ENCODE data around the gene SLC39A10. TPM values are rescaled to one million over a fixed set of nuclear protein-coding genes. Genes with fewer than 3 reads are reported as not detected.
"Not testable (repeated sequence)": the region's sequence is repeated elsewhere in the genome, so short reads cannot be mapped to it uniquely, and the experiment has no call there.

SLC39A10 gene
- total RNA-seq, 6 donors from 2014 or later = 4.3 to 29.0 (median 13.9) TPM

- 93 to 94% methylated on average over 4 of the region's 4 CpGs for WGBS, 2 donors
- H3K4me1 ChIP-seq = peaks cover 0 to 22% (median 7%) of the 10 kb centered on the region in 4 donors
- DNase-seq = no peak
- TF ChIP-seq POLR2A (IDR thresholded peaks at IDR 0.05) = no peak
- no peak for TF ChIP-seq POLR2AphosphoS5 (IDR thresholded peaks at IDR 0.05)
- no peak for TF ChIP-seq EP300 (IDR thresholded peaks at IDR 0.05)
- no peak for ATAC-seq (ENCODE audit: low FRiP score in 2 of 2)
- no peaks in the 10 kb centered on the region for H3K36me3 ChIP-seq
- no peaks in the 10 kb centered on the region for H3K9me3 ChIP-seq
- H3K4me3 ChIP-seq = no peak overlapping the region
- H3K27me3 ChIP-seq = no peaks in the 10 kb centered on the region
- H3K27ac ChIP-seq = no peak overlapping the region
Measured at GRCh38 chr2:195638750-195639149, 18.3 kb upstream of the SLC39A10 start.

DNA sequence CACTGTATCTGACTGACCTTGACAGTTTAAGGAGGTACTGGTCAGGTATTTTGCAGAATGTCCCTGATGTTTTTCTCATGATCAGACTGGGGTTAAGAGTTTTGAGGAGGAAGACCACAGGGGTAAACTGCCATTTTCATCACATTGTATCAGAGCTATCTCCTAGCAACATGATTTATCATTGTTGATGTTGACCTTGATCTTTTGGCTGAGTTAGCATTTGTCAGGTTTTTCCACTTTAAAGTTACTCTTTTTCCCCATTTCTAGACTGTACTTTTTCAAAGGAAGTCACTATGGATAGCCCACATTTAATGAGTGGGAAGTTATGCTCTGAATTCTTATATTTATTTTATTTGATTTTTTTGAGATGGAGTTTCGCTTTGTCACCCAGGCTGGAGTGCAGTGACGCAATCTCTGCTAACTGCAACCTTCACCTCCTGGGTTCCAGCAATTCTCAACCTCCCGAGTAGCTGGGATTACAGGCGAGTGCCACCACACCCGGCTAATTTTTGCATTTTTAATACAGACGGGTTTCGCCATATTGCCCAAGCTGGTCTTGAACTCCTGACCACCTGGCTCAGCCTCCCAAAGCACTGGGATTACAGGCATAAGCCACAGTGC, 17.7 kb upstream of the SLC39A10 start:
- Histone ChIP-seq H3K27ac (no peak overlapping the region), H3K36me3 (no peaks in the 10 kb centered on the region), H3K9me3 (no peaks in the 10 kb centered on the region), H3K27me3 (no peaks in the 10 kb centered on the region), H3K4me1 (peaks cover 0 to 24% (median 7%) of the 10 kb centered on the region in 4 donors), H3K4me3 (no peak overlapping the region)
- DNase-seq = no peak
- ATAC-seq (ENCODE audit: low FRiP score in 2 of 2) = no peak
- TF ChIP-seq CTCF (IDR thresholded peaks at IDR 0.05) = no peak
- TF ChIP-seq EP300 (IDR thresholded peaks at IDR 0.05) = no peak
- no peak for TF ChIP-seq POLR2A (IDR thresholded peaks at IDR 0.05)
- TF ChIP-seq POLR2AphosphoS5 (IDR thresholded peaks at IDR 0.05) = no peak
- 72 to 74% methylated on average over 7 of the region's 7 CpGs for WGBS, 2 donors

- Histone ChIP-seq H3K9me3 (no peaks in the 10 kb centered on the region), H3K4me3 (no peak overlapping the region), H3K27ac (no peak overlapping the region), H3K4me1 (peaks cover 0 to 24% (median 7%) of the 10 kb centered on the region in 4 donors), H3K36me3 (no peaks in the 10 kb centered on the region), H3K27me3 (no peaks in the 10 kb centered on the region)
- DNase-seq (no peak), ATAC-seq (ENCODE audit: low FRiP score in 2 of 2) (peak in 1 of 2 donors; percentile 60)
- TF ChIP-seq POLR2AphosphoS5 (IDR thresholded peaks at IDR 0.05) (no peak), CTCF (IDR thresholded peaks at IDR 0.05) (no peak), EP300 (IDR thresholded peaks at IDR 0.05) (no peak)
- 46 to 74% methylated on average over 1 of the region's 1 CpG for WGBS, 2 donors
Measured at GRCh38 chr2:195639959-195640358, 17.1 kb upstream of the SLC39A10 start.

DNA sequence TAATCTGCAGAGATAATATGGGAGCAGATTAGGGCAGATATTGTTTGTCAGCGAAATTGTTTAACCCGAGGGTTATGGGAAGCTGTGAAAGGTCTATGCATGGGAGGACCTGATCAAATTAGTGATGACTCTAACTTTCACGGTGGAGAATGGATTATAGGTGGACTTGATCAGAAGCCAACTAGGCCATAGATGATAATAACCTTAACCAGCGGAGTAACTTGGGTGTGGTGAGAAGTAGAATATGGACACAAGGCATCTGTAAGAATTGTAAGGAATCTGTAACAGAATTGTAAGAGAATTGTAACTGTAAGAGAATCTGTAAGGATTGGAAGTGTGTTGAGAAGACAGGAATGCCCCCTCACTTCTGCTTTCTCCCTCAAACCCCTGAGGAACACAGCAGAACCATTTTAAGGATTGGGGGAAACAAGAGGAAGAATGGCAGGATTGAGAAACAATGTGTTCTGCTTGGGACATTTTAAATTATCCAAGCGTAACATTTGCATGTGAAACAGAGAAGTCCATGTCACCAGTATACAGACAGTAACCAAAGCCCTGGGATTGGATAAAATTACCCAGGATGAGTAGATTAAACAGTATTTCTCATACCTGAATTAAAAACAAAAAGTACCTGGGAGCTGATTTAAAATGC, 14.9 kb upstream of the SLC39A10 start:
- DNase-seq = no peak
- Histone ChIP-seq H3K4me3 (no peak overlapping the region), H3K36me3 (no peaks in the 10 kb centered on the region), H3K9me3 (no peaks in the 10 kb centered on the region), H3K27me3 (no peaks in the 10 kb centered on the region), H3K27ac (peak overlapping the region in 2 of 4 donors; percentile 3 to 12), H3K4me1 (peaks cover 0 to 24% (median 7%) of the 10 kb centered on the region in 4 donors)
- 63 to 75% methylated on average over 5 of the region's 5 CpGs for WGBS, 2 donors
- peak; percentile 19 to 41 for ATAC-seq (ENCODE audit: low FRiP score in 2 of 2)
- TF ChIP-seq POLR2A (IDR thresholded peaks at IDR 0.05) (no peak), POLR2AphosphoS5 (IDR thresholded peaks at IDR 0.05) (no peak), CTCF (IDR thresholded peaks at IDR 0.05) (no peak), EP300 (IDR thresholded peaks at IDR 0.05) (no peak)

DNA sequence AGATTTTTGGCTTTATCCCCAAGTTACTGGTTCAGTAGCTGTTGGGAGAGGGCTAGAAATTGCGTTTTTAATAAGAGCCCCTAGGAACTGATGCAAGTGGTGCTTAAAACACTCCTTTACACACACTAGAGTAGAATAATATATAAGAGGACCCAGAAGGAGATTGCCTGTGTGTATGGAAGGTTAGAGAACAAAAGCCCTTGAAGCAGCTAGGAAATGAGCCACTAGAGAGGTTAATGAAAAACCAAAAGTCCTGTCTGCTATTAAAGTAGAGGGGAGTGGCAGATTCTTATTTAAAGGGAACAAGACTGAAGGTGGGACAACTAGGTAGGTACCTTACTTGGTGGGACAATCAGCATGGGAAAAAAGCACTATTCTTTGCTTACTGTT, 14.4 kb upstream of the SLC39A10 start:
- Histone ChIP-seq H3K9me3 (no peaks in the 10 kb centered on the region), H3K36me3 (no peaks in the 10 kb centered on the region), H3K4me3 (no peak overlapping the region), H3K27ac (peak overlapping the region in 2 of 4 donors; percentile 3 to 12), H3K27me3 (no peaks in the 10 kb centered on the region), H3K4me1 (peaks cover 0 to 24% (median 7%) of the 10 kb centered on the region in 4 donors)
- TF ChIP-seq CTCF (IDR thresholded peaks at IDR 0.05) (no peak), POLR2AphosphoS5 (IDR thresholded peaks at IDR 0.05) (no peak), POLR2A (IDR thresholded peaks at IDR 0.05) (no peak), EP300 (IDR thresholded peaks at IDR 0.05) (no peak)
- DNase-seq (no peak), ATAC-seq (ENCODE audit: low FRiP score in 2 of 2) (peak; percentile 46 to 85)
- 66 to 71% methylated on average over 1 of the region's 1 CpG for WGBS, 2 donors

DNA sequence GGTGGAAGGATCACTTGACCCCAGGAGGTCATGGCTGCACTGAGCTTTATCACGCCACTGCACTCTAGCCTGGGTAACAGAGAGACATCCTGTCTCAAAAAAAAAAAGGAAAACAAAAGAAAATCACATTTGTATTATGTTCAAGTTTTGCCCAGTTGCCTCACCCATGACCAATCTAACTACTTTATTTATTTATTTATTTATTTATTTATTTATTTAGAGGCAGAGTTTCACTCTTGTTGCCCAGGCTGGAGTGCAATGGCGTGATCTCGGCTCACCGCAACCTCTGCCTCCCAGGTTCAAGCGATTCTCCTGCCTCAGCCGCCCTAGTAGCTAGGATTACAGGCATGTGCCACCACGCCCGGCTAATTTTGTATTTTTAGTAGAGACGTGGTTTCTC, 12.3 kb upstream of the SLC39A10 start:
- ATAC-seq (ENCODE audit: low FRiP score in 2 of 2); H3K9me3 ChIP-seq; H3K27me3 ChIP-seq; DNase-seq; H3K4me3 ChIP-seq; H3K36me3 ChIP-seq; H3K27ac ChIP-seq: not testable (repeated sequence)
- WGBS, 2 donors = 94 to 96% methylated on average over 9 of the region's 9 CpGs
- peaks cover 0 to 24% (median 11%) of the 10 kb centered on the region in 4 donors for H3K4me1 ChIP-seq
